Measurements from ENCODE around the gene TMEM18.

Gene TMEM18

DNA sequence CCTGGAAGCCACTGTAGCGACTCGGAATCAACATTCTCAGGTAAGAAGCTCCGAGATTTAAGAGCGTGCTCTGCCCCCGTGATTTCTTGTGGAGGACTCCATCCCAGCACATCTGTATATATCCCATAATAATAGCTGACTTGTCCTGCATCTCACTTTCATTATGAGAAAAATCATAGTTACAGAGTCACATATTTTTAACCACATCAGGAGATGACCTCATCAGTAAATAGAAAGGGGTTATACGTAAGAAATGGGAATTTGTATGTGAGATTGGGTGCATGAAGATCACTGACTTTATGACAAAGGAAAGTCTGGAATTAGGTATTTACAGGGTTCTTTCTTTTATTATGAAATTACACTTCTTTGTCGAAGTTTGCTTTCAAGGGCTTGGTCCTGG, 16.4 kb upstream of the TMEM18 start:
- no peak for DNase-seq (ENCODE audit: low read depth)
- no peak overlapping the region for H3K4me3 ChIP-seq (replicated peaks; ENCODE audit: low read depth, low read length)
- no peak for TF ChIP-seq CTCF (IDR thresholded peaks at IDR 0.05; ENCODE audit: low read length, missing control alignments)

GRCh38 chr2:692767-693166, 15.6 kb upstream of the TMEM18 start:
- H3K4me3 ChIP-seq (replicated peaks; ENCODE audit: low read depth, low read length): no peak overlapping the region
- no peak for DNase-seq (ENCODE audit: low read depth)
- TF ChIP-seq CTCF (IDR thresholded peaks at IDR 0.05; ENCODE audit: low read length, missing control alignments): no peak

GRCh38 chr2:691821-692761, 14.9 kb upstream of the TMEM18 start:
- no peak for TF ChIP-seq CTCF (IDR thresholded peaks at IDR 0.05; ENCODE audit: low read length, missing control alignments)
- no peak overlapping the region for H3K4me3 ChIP-seq (replicated peaks; ENCODE audit: low read depth, low read length)
- no peak for DNase-seq (ENCODE audit: low read depth)

- no peak for DNase-seq (ENCODE audit: low read depth)
- TF ChIP-seq CTCF (IDR thresholded peaks at IDR 0.05; ENCODE audit: low read length, missing control alignments): no peak
- no peak overlapping the region for H3K4me3 ChIP-seq (replicated peaks; ENCODE audit: low read depth, low read length)
These were observed 13.6 kb upstream of the TMEM18 start for GRCh38 chr2:690799-691198.

GRCh38 chr2:689877-690510, 12.8 kb upstream of the TMEM18 start:
- DNase-seq (ENCODE audit: low read depth): no peak
- no peak overlapping the region for H3K4me3 ChIP-seq (replicated peaks; ENCODE audit: low read depth, low read length)
- TF ChIP-seq CTCF (IDR thresholded peaks at IDR 0.05; ENCODE audit: low read length, missing control alignments): no peak

DNA sequence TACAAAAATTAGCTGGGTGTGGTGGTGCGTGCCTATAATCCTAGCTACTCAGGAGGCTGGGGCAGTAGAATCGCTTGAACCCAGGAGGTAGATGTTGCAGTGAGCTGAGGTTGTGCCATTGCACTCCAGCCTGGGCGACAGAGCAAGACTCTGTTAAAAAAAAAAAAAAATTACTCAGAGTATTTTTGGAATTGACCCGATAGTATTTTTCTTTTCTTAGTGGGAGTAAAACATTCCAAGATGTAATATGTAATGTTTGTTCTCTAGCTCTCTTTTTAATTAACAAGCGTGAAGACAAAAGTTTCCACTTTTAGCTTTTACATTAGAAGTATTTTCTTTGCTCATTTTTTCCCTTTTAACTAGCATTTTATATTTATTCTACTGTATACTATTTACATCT, 12.0 kb upstream of the TMEM18 start:
- no peak for DNase-seq (ENCODE audit: low read depth)

More for the DNA sequence above, 12.0 kb upstream of the TMEM18 start:
- no peak for TF ChIP-seq CTCF (IDR thresholded peaks at IDR 0.05; ENCODE audit: low read length, missing control alignments)
- H3K4me3 ChIP-seq (replicated peaks; ENCODE audit: low read depth, low read length): no peak overlapping the region
